GM18526 (cell line): ENCODE measurements around the gene BET1.

Source experiments
- POLR2A ChIP-seq: IDR thresholded peaks from 3 replicates; pipeline ENCODE4 v1.6.1; 2011; ENCODE audit not compliant: insufficient read length; ENCODE audit errors: extremely low read depth

The BET1 gene

DNA sequence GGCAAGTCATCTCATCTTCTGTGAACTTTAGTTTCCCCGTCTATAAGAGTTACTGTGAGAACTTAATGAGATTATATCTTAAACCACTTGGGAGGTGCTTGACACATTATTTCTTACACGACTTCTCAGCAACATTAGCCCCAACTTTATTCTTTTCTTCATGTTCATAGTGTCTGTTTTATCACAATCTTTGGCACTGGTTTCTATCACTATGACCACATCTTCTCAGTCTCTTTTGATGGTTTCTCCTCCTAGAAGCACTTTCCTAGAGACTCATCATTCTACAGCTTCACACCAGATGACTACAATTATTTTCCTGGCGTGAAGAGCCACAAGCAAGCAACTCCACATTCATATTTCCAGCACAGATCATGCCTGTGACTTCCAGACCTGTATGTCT is 26.5 kb upstream of the BET1 start:
- TF ChIP-seq POLR2A = no peak

DNA sequence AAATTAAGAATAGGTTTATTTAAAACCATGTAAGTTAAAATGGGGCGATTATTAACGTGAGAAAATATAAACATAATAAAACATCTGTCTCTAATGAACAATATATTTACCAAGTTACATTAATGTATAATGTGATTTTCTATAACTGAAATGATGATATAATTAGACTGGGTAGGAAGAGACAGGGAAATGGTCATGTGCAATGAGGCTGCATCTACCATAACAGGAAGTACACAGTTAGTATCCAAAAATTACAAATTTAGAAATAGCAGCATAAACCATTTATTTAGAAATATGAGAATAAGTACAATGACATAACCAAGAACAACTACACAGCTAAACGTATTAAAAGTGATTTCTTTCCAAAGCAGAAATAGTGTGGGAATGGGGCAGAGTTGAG is 25.8 kb upstream of the BET1 start:
- TF ChIP-seq POLR2A = no peak

DNA sequence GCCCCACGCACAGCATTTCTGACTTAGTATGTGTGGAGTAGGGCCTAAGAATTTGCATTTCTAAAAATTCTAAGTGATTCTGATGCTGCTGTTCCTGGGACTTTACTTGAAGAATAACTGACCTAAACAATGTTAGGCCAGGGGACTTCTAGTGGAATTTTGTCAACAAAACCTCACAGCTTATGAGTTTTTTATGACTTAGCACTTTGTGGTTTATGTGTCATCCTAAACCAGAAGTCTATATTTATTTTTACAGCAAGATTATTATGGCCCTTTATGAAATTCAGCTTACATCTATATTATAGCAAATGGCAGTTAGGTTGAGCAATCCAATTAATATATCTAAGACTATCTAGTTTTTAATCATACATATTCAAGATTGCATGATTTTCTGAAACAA is 24.6 kb upstream of the BET1 start:
- TF ChIP-seq POLR2A = no peak

GRCh38 chr7:94022550-94022949 is 18.4 kb upstream of the BET1 start:
- no peak for TF ChIP-seq POLR2A

- no peak for TF ChIP-seq POLR2A
Measured at GRCh38 chr7:94016786-94017185, 12.6 kb upstream of the BET1 start.

DNA sequence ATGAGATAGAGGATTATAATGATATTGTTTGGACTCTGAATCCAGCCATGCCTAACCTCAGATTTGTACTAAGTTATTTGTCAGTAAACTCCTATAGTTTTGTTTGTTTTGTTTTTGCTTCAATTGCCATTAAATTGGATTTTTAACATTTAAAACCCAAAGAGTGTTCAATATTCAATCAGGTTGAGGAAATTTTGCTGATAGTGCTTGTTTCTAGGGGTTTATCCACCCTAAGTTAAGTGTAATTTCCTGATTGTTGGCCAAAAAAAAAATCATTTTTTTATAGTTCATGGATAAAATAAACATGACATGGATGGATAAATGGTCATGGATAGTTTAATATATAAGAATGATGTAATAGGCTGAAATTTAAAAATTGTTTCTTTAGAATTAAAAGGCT is 11.4 kb upstream of the BET1 start:
- TF ChIP-seq POLR2A = no peak

DNA sequence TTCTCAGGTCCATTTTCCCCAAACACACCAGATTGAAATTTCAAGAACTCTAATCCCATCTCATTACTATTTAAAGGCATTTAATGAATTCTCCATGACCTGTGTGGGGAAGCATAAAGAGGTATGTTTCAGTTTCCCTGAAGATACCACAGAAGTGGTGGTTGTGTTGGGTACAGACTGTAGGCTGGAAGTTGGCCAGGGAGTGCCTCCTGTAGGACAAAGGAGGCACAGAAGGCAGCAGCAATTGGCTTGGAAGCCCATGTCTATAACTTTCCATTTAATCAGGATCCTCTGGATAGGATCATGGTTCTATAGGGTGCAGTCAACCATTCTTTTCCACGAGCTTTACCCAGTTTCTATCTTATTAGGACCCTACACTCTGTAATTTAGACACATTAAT is 8.6 kb upstream of the BET1 start:
- no peak for TF ChIP-seq POLR2A

- TF ChIP-seq POLR2A = no peak
Measured at GRCh38 chr7:94011714-94012353, 7.7 kb upstream of the BET1 start.

GRCh38 chr7:94008537-94008936 is 4.4 kb upstream of the BET1 start:
- TF ChIP-seq POLR2A = no peak

- no peak for TF ChIP-seq POLR2A
Measured at GRCh38 chr7:94005753-94006152, 1.6 kb upstream of the BET1 start.

DNA sequence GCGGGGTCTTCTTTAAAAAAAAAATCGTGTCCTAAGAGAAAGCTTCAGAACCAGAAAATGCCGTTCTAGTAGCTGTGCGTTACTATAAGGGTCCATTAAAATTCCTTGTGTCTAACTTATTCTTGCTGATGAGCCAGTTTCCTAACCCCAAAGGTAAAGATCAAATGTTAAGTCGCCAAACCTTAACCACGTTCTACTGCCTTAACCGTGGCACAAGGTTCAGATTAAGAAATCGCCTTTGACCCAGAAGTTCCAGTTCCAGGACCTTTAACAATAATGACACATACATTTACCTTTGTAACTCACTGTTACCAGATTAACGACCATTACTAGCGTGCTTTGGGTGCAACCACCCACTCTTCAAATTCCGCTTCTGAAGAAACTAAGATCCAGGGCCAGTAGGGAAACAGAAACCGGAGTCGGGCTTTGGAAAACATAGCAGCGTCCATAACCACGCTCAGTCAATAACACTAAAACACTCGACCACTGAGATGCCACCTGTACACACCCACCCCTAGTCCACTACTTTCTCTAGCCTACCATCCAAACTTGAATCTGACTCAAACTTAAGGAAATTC is 620 bp downstream of the BET1 start:
- no peak for TF ChIP-seq POLR2A

GRCh38 chr7:94001396-94001795 is 2.8 kb downstream of the BET1 start:
- no peak for TF ChIP-seq POLR2A

DNA sequence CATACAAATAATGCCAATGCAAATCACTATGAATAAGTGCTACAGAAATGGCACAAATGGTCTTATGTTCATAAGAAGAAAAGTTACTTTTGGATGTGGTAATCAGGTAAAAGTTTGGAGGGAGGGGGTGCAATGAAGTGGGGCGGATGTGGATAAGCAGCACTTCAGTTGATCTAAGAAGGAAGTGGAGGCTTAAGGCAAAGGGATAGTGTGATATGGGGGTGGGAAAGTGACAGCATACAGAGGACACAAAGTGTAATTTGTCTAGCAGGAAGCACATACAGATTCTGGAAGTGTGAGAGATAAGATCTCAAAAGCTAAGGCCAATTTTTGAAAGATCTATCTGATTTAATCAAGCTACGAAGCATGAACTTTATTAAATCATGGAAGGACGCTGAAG is 6.3 kb downstream of the BET1 start:
- no peak for TF ChIP-seq POLR2A

DNA sequence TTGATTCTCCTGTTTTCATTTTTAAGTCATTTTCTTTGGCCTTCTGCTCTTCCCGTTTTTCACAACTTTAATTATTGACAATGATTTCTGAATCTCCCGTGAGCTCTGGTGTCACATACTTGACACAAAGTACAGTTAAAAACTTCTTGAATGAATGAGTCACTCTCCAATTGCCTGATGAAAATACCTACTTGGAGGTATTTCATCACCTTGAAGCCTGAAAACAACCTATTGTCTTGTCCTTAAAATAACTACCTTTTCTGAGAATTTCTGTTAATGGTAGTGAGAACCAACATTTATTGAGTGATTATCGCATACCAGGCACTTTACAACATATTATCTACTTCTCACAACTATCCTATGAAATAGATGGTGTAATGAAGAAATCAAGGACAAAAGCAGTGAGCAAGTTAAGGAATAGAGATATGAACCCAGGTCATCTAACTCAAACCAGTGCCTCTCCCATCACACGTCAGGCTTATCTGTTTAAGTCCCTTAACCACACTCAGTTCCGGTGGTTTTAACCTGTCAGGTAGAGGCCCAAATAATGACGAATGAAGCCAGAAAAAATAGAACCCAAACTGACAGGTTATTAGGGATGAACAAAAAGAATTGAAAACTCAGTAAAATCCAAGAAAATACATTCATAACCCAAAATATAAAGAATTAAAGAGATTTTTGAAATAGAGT is 11.6 kb downstream of the BET1 start:
- TF ChIP-seq POLR2A = no peak

GRCh38 chr7:93987297-93987696 is 16.9 kb downstream of the BET1 start:
- TF ChIP-seq POLR2A = no peak

DNA sequence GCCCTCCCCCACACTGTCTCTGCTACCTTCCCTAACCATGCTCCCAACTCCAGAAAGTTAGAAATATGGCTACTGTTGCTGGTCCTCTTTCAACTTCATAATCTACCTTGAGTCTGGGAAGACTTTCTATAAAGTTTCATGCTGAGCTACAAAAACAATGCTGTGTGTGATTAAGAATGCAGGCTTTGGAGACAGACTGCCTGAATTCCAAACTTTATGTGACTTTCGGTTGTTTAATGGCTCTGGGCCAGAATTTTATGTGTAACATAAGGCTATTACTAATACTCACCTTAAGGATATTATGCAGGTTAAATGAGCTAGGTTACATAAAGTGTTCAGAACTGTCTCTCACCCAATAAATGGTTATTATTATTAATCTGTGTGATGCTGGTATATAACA is 19.1 kb downstream of the BET1 start:
- no peak for TF ChIP-seq POLR2A

- no peak for TF ChIP-seq POLR2A
Measured at GRCh38 chr7:93984024-93984423, 20.1 kb downstream of the BET1 start.
